ENCODE results near the gene CLCF1.

CLCF1 gene

GRCh38 chr11:67372993-67373647, at the start of gene CLCF1:
Gene CLCF1, minus strand, starts transcription at chr11:67373598. Its CDS starts 59 bp downstream, at chr11:67373539.
- peak within 1 kb of the TSS; percentile 95 for H3K4me3 ChIP-seq (ENCODE audit: low read depth, low read length)
- H3K79me2 ChIP-seq (ENCODE audit: control insufficient read depth, insufficient read depth, low read length, unreplicated experiment) = peaks cover 49% of the 10 kb centered on the region
- H3K36me3 ChIP-seq (ENCODE audit: insufficient read depth, low read length) = no peaks in the 10 kb centered on the region
- H3K27me3 ChIP-seq (ENCODE audit: insufficient read depth, low read length) = no peaks in the 10 kb centered on the region
- H2AFZ ChIP-seq (ENCODE audit: low read length, unreplicated experiment) = no peak within 1 kb of the TSS
- H3K4me1 ChIP-seq (ENCODE audit: control insufficient read depth, insufficient read depth, low read length, unreplicated experiment) = peaks cover 65% of the 10 kb centered on the region
- H3K27ac ChIP-seq (ENCODE audit: low read depth, low read length) = peak within 1 kb of the TSS; percentile 99

- Histone ChIP-seq H3K4me3 (ENCODE audit: low read depth, low read length) (no peak overlapping the region), H3K27ac (ENCODE audit: low read depth, low read length) (no peak overlapping the region), H3K4me1 (ENCODE audit: control insufficient read depth, insufficient read depth, low read length, unreplicated experiment) (peaks cover 7% of the 10 kb centered on the region), H3K27me3 (ENCODE audit: insufficient read depth, low read length) (no peaks in the 10 kb centered on the region), H3K36me3 (ENCODE audit: insufficient read depth, low read length) (no peaks in the 10 kb centered on the region), H3K79me2 (ENCODE audit: control insufficient read depth, insufficient read depth, low read length, unreplicated experiment) (no peaks in the 10 kb centered on the region), H2AFZ (ENCODE audit: low read length, unreplicated experiment) (no peak overlapping the region)
These were observed 49.5 kb upstream of the CLCF1 start for GRCh38 chr11:67422891-67423290.

- H3K79me2 ChIP-seq (ENCODE audit: control insufficient read depth, insufficient read depth, low read length, unreplicated experiment) = no peaks in the 10 kb centered on the region
- H3K4me3 ChIP-seq (ENCODE audit: low read depth, low read length) = peak overlapping the region; percentile 92
- no peaks in the 10 kb centered on the region for H3K27me3 ChIP-seq (ENCODE audit: insufficient read depth, low read length)
- H2AFZ ChIP-seq (ENCODE audit: low read length, unreplicated experiment) = no peak overlapping the region
- H3K27ac ChIP-seq (ENCODE audit: low read depth, low read length) = no peak overlapping the region
- H3K36me3 ChIP-seq (ENCODE audit: insufficient read depth, low read length) = no peaks in the 10 kb centered on the region
- peaks cover 7% of the 10 kb centered on the region for H3K4me1 ChIP-seq (ENCODE audit: control insufficient read depth, insufficient read depth, low read length, unreplicated experiment)
These were observed 48.1 kb upstream of the CLCF1 start for GRCh38 chr11:67421430-67422031.

GRCh38 chr11:67420646-67421429, 47.4 kb upstream of the CLCF1 start:
- Histone ChIP-seq H3K4me1 (ENCODE audit: control insufficient read depth, insufficient read depth, low read length, unreplicated experiment) (peaks cover 7% of the 10 kb centered on the region), H2AFZ (ENCODE audit: low read length, unreplicated experiment) (peak overlapping the region; percentile 94), H3K27me3 (ENCODE audit: insufficient read depth, low read length) (no peaks in the 10 kb centered on the region), H3K27ac (ENCODE audit: low read depth, low read length) (no peak overlapping the region), H3K4me3 (ENCODE audit: low read depth, low read length) (peak overlapping the region; percentile 92), H3K79me2 (ENCODE audit: control insufficient read depth, insufficient read depth, low read length, unreplicated experiment) (no peaks in the 10 kb centered on the region), H3K36me3 (ENCODE audit: insufficient read depth, low read length) (no peaks in the 10 kb centered on the region)

GRCh38 chr11:67420147-67420645, 46.8 kb upstream of the CLCF1 start:
- no peaks in the 10 kb centered on the region for H3K36me3 ChIP-seq (ENCODE audit: insufficient read depth, low read length)
- H3K27me3 ChIP-seq (ENCODE audit: insufficient read depth, low read length) = no peaks in the 10 kb centered on the region; the same call in 1 of the 2 replicates
- no peak overlapping the region for H2AFZ ChIP-seq (ENCODE audit: low read length, unreplicated experiment)
- peak overlapping the region; percentile 92 for H3K4me3 ChIP-seq (ENCODE audit: low read depth, low read length)
- H3K27ac ChIP-seq (ENCODE audit: low read depth, low read length) = no peak overlapping the region
- no peaks in the 10 kb centered on the region for H3K79me2 ChIP-seq (ENCODE audit: control insufficient read depth, insufficient read depth, low read length, unreplicated experiment)
- peaks cover 7% of the 10 kb centered on the region for H3K4me1 ChIP-seq (ENCODE audit: control insufficient read depth, insufficient read depth, low read length, unreplicated experiment)

GRCh38 chr11:67419325-67420049, 46.1 kb upstream of the CLCF1 start:
- H3K4me1 ChIP-seq (ENCODE audit: control insufficient read depth, insufficient read depth, low read length, unreplicated experiment) = peaks cover 7% of the 10 kb centered on the region
- no peaks in the 10 kb centered on the region; the same call in 1 of the 2 replicates for H3K27me3 ChIP-seq (ENCODE audit: insufficient read depth, low read length)
- H3K4me3 ChIP-seq (ENCODE audit: low read depth, low read length) = no peak overlapping the region
- no peak overlapping the region for H2AFZ ChIP-seq (ENCODE audit: low read length, unreplicated experiment)
- H3K27ac ChIP-seq (ENCODE audit: low read depth, low read length) = no peak overlapping the region
- H3K79me2 ChIP-seq (ENCODE audit: control insufficient read depth, insufficient read depth, low read length, unreplicated experiment) = no peaks in the 10 kb centered on the region
- no peaks in the 10 kb centered on the region for H3K36me3 ChIP-seq (ENCODE audit: insufficient read depth, low read length)

- Histone ChIP-seq H3K36me3 (ENCODE audit: insufficient read depth, low read length) (no peaks in the 10 kb centered on the region), H2AFZ (ENCODE audit: low read length, unreplicated experiment) (no peak overlapping the region), H3K27ac (ENCODE audit: low read depth, low read length) (no peak overlapping the region), H3K27me3 (ENCODE audit: insufficient read depth, low read length) (no peaks in the 10 kb centered on the region; the same call in 1 of the 2 replicates), H3K79me2 (ENCODE audit: control insufficient read depth, insufficient read depth, low read length, unreplicated experiment) (no peaks in the 10 kb centered on the region), H3K4me1 (ENCODE audit: control insufficient read depth, insufficient read depth, low read length, unreplicated experiment) (peaks cover 7% of the 10 kb centered on the region), H3K4me3 (ENCODE audit: low read depth, low read length) (no peak overlapping the region)
These were observed 45.3 kb upstream of the CLCF1 start for GRCh38 chr11:67418476-67419281.

GRCh38 chr11:67417425-67417824, 44.0 kb upstream of the CLCF1 start:
- Histone ChIP-seq H3K4me3 (ENCODE audit: low read depth, low read length) (no peak overlapping the region), H2AFZ (ENCODE audit: low read length, unreplicated experiment) (no peak overlapping the region), H3K4me1 (ENCODE audit: control insufficient read depth, insufficient read depth, low read length, unreplicated experiment) (peaks cover 7% of the 10 kb centered on the region), H3K27ac (ENCODE audit: low read depth, low read length) (no peak overlapping the region), H3K79me2 (ENCODE audit: control insufficient read depth, insufficient read depth, low read length, unreplicated experiment) (no peaks in the 10 kb centered on the region), H3K27me3 (ENCODE audit: insufficient read depth, low read length) (no peaks in the 10 kb centered on the region; the same call in 1 of the 2 replicates), H3K36me3 (ENCODE audit: insufficient read depth, low read length) (no peaks in the 10 kb centered on the region)

GRCh38 chr11:67416416-67417335, 43.3 kb upstream of the CLCF1 start:
- Histone ChIP-seq H3K36me3 (ENCODE audit: insufficient read depth, low read length) (no peaks in the 10 kb centered on the region), H3K27ac (ENCODE audit: low read depth, low read length) (no peak overlapping the region), H2AFZ (ENCODE audit: low read length, unreplicated experiment) (no peak overlapping the region), H3K4me3 (ENCODE audit: low read depth, low read length) (no peak overlapping the region), H3K79me2 (ENCODE audit: control insufficient read depth, insufficient read depth, low read length, unreplicated experiment) (no peaks in the 10 kb centered on the region), H3K27me3 (ENCODE audit: insufficient read depth, low read length) (peaks cover under 1% of the 10 kb centered on the region; the same call in 1 of the 2 replicates), H3K4me1 (ENCODE audit: control insufficient read depth, insufficient read depth, low read length, unreplicated experiment) (peaks cover 7% of the 10 kb centered on the region)

Data from ACC112 (cell line).